GM18502 (cell line): ENCODE measurements around the gene SLMAP.
"Not testable (repeated sequence)": the region's sequence is repeated elsewhere in the genome, so short reads cannot be mapped to it uniquely, and the experiment has no call there.

ENCODE experiments used
- ATAC-seq: cut with Tn5 transposase; IDR thresholded peaks from one replicate; pipeline ENCODE4 v1.9.1; 2021; ENCODE audit warnings: mild to moderate bottlenecking; ENCODE audit not compliant: unreplicated experiment, poor library complexity

The SLMAP gene

DNA sequence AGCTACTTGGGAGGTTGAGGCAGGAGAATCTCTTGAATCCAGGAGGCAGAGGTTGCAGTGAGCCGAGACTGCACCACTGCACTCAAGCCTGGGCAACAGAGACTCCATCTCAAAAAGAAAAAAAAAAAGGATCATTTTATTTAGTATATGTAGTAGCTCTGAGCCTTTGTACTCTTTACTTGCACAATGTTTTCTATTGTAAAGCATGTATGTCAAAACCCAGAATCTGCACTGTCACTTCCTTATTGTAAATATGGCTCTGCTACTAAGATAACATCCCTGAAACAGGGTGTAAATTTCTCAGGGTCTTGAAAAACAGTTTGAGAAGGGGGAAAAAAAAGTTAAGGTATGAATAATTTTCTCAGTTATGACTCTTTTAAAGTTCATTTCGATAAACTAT, 35.1 kb downstream of the SLMAP start:
- ATAC-seq: no peak

DNA sequence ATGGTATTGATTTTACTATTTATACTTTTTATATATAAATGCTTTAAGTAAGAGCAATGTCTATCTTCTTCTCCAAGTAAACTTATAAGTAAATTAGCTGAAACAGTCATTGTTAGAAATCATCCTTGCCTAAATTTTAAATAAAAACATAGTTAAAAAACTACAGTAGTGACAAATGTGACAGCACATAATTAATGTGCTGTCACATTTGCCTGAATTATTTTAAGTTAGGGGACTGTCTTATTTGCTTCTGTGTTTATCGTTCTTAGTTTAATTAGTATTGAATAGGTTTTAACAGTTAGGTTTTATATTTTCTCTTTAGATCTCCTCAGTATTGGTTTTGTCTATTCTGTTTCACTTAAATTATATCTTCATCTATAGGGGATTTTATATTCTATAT, 36.1 kb downstream of the SLMAP start:
- ATAC-seq: no peak

DNA sequence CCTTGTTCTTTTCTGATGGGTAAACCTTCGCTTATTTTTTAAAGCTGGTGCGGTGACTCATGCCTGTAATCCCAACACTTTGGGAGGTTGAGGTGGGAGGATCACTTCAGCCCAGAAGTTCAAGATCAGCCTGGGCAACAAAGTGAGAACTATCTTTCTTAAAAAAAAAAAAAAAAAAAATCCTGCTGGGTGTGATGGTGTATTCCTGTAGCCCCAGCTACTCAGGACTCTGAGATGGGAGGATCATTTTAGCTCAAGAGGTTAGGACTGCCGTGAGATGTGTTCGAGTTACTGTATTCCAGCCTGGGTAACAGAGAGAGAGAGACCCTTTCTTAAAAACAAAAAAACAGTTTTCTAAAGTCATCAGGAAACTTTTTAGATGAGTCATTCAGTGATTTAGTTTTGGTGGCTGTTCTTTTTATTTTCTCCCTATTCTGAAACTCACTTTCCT, 37.7 kb downstream of the SLMAP start:
- no peak for ATAC-seq

DNA sequence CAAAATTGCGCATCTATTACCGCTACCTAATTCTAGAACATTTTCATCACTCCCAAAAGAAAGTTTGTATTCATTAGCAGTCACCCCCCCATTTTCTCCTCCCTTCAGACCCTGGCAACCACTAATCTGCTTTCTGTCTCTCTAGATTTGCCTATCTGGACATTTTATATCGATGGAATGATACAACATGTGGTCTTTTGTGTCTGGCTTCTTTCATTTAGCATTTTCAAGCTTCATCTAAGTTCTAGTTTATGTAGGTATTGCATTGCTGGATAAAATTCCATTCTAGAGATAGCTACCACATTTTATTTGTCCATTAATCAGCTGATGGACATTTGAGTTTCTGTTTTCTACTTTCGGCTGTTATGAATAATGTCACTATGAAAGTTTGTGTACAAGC, 38.4 kb downstream of the SLMAP start:
- ATAC-seq: no peak

DNA sequence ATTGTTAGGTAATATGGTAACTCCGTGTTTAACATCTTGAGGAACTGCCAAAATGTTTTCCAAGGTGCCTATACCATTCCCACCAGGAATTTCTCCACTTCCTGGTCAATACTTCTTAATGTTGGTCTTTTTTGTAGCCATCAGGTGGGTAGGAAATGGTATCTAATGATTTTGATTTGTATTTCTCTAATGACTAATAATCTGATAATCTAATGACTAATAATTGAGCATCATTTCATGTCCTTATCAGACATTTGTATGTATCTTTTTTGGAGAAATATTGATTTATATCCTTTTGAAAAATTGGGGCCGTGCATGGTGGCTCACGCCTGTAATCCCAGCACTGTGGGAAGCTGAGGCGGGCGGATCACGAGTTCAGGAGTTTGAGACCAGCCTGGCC, 38.8 kb downstream of the SLMAP start:
- no peak for ATAC-seq

DNA sequence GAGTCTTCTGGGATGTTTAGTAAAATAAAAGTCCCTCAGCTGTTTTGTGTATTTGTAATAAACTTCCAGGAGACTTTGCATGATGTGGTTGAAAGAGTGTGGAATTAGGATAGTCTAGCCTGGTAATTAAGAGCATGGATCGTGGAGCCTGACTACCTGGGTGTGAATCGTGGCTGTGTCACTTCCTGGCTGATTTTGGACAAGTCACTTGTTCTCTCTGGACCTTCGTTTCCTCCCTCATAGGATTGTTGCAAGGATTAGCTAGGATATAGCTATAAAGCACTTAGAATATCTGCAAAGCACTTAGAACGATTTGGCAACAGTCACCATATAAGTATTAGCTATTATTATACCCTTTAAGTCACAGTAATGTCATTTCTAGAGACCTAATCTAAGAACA, 40.2 kb downstream of the SLMAP start:
- ATAC-seq: no peak

DNA sequence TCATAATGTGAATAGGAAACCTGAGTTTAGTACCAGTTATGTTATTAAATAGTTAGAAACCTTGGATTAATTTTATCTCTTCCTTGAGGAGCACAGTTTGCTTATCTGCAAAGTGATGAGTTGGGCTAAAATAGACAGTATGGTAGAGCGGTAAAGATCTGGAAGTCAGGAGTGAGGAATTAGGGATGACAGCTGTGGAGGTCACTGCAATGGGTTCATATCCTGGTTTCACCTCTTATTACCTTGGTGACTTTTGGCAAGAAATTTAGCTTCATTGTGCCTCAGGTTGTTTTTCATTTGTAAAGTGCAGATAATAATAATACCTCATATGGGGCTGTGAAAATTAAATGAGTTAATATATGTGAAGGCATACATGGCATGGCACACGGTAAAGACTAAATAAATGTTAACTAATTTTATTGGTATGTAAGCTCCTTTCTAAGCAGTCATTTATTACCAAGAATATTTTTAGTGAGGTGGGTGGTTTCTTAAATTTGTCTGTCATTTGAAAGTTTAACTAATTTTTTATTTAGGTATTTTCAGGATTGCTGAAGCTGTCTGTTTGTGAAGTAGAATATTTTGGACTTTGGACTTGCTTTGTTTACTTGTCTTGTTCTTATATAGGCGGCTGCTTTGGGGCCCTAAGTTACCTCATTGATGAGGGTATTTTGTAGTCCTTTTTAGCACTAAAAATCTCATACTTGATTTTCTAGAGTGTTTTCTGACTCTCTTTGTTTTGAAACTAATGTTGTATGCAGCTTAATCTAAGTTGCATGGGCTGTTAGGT, 41.8 kb downstream of the SLMAP start:
- no peak for ATAC-seq

DNA sequence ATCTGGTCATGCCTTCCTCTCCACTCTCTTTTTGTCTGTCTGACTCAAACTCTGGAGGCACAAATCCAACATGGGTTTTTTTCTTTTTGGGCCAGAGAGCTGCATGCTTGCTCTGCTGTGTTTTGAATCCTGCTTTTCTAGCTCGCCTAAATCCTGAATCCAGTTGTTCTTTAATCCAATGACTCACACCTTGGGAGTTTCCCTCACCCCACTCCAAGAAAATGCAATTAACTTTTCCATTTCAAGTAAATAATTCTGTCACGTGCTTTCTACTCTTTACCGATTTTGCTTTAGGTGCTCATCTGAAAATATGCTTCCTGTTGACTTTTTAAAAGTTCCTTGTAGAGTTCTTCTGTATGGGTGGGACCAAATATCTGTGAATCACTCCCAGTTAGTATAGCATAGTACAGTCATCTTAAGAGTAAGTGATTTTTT, 47.6 kb downstream of the SLMAP start:
- ATAC-seq: no peak

DNA sequence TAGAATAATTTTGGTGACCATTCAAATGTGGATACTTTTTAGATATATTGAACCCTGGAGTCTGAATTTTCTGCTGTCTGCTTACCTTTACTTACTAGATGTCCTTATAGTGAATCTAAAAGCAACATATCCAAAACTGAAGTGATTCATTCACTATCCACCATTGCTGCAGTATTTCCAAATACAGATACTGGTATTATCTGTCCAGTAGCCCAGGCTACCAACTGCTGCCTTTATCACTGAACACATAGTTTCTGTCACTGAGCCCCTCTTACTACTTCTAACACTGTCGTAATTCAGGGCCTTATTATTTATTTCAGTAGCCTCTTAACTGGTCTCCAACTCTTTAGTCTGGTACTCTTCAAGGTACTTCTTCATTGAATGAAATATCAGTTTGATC, 49.2 kb downstream of the SLMAP start:
- no peak for ATAC-seq

DNA sequence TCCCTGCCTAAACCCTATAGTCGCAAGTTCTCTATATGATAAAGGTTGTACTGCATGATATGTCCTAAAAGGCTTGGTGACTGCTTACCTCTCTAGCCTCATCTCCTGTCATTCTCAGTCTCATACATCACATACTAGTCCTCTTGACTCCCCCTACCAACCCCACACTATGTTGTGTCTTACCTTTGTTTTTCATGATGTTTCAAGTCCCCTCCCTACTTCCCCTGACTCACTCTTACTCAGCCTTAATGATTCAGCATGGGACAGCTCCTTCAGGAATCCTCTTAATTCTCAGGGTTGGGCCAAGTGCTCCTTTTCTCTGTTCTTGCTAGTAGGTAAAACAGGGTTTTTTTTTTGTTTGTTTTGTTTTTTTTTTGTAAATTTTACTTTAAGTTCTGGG, 49.6 kb downstream of the SLMAP start:
- ATAC-seq: no peak

DNA sequence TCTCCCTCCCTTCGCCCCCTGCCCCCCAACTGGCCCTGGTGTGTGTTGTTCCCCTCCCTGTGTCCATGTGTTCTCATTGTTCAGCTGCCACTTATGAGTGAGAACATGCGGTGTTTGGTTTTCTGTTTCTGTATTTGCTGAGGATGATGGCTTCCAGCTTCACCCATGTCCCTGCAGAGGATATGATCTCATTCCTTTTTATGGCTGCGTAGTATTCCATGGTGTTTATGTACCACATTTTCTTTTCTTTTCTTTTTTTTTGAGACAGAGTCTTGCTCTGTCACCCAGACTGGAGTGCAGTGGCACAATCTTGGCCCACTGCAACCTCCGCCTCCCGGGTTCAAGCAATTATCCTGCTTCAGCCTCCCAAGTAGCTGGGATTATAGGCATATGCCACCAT, 50.1 kb downstream of the SLMAP start:
- not testable (repeated sequence) for ATAC-seq

DNA sequence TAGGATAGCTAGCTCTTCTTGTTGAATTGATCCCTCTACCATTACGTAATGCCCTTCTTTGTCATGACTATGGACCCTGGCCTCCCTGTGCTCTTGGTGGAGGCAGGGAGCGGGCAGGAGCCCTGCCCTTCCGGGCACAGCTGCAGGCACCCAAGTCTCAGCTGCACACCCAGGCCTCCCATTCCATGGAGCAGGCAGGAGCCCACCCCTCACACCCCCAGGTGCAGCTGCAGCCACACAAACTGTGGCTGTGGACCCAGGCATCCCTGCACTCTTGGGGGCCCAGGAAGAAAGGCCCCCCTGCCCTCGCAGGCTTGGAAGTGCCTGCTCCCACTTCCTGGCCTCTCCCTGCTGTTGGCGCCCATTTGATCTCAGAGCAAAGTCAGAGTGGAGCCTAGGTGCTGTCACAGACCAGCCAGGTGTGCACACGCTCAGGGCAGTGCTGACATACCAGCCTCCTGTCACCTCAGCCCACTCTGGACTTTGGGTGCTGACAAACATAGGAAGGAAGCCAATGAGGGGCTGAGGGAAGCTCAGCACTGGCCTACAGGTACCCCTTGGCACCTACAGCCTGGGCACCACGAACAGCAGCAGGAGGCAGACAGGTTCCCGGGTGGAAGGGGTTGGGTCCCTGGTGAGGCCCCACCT, 53.0 kb downstream of the SLMAP start:
- no peak for ATAC-seq

DNA sequence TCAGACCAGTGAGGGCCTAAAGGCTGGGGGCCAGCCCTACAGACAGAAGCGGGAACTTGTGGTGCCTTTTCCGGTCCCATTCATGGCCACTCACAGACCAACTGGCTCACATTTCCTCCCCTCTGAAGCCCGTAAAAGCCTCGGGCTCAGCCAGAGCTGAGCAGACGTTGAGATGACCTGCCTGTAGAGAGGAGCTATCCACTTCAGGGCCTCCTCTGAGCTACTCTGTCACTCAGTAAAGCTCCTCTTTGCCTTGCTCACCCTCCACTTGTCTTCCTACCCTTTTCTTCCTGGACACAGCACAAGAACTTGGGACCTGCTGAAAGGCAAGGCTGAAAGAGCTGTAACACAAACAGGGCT, 53.5 kb downstream of the SLMAP start:
- no peak for ATAC-seq

DNA sequence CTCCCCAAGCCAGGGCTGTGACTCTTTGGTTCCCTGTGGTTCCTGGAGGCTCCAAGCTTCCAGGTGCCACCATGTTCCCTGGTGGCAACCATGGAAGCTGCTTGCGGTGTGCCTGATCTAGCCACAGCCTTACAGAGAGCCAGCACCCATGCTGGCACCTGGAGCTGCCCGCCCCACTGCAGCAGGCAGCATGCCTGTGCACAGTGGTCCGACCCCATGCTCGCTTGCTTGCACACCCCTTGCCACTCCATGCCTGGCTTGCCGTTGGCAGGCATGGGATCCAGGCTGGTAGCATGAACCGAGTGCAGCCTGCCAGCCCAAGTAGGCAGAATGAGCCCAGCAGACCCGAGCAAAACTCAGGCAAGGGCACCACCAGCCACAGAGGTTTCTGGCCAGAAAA, 53.9 kb downstream of the SLMAP start:
- ATAC-seq: no peak

DNA sequence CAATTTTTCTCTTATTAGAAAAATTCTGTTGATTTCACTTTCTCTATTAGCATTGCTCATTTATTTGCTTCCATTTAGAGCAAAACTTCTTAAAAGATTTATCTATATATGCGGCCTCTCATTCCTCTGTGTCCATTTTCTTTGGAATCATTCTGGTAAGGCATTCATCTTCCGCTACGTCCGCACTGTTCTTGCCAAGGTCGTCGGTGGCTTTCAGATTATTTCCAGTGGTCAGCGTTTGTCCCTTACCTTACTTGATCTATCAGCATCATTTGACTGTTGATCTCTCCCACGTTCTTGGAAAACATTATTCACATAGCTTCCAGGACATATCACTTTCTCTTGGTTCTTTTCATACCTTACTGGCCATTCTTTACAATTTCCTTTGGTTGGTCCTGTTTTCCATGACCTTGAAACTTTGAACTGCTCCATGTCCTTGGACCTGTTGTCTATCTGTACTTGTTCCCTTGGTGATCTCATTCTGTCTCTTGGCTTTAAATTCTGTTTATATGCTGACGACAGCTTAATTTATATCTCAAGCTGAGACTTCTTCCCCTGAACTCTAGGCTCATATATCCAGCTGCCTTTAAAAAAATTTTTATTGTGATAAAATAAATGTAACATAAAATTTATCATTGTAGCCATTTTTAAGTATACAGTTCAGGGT, 54.5 kb downstream of the SLMAP start:
- no peak for ATAC-seq

DNA sequence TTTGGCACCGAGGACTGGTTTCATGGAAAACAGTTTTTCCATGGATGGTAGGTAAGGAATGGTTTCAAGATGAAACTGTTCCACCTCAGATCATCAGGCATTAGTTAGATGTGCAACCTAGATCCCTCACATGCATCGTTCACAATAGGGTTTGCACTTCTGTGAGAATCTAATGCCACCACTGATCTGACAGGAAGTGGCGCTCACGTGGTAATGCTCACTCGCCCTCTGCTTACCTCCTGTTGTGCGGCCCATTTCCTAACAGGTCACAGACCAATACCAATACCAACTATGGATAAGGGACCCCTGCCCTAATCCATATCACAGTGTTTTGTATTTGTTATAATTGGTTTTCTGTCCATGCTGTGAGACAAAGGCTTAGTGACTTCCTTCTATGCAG, 58.9 kb downstream of the SLMAP start:
- no peak for ATAC-seq

DNA sequence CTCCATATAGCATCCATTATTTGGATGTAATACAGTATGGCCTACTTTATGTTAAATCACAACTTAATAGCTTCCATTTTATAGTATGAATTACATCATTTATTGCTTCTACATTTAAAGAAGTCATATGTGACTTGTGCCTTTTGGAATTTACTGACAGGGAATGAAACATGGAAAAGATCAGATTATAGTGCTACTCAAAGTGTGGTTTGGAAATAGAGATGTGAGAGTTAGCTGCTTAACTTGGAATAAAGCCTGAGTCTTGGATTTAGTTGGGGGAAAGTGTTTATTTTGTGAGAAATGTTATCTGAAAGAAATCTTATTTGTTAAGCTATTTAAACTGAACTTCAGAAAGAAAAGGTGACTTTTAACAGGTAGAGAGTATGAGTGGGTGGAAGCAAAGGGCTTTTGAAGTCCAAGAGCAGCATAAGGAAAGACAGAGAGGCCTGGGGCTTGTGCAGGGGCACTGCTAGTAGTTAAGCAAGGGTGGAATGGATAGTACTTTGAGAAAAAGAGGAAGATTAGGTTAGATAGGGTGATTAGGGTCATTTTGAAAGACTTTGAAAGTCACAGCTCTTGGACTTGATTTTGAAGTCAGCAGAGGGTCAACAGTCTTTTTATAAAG, 60.5 kb downstream of the SLMAP start:
- ATAC-seq: no peak

DNA sequence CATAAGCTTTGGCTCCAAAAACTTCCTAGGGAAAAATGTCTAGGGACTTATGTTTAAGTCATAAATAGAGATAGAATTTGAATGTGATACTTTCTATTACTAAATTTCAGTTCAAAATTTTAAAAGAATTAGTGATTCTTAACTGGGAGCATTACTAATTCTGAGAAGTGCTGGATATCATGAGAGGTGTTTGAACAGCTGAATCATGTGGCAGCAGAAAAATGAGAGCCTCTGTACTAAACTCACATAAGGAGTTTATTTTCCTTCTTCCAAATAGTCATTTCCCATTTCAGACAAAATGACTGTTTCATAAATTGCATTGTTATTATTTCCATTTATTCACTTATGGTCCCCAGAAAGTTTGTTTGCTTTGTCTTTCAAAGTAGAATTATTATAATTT, 62.7 kb downstream of the SLMAP start:
- ATAC-seq: no peak

DNA sequence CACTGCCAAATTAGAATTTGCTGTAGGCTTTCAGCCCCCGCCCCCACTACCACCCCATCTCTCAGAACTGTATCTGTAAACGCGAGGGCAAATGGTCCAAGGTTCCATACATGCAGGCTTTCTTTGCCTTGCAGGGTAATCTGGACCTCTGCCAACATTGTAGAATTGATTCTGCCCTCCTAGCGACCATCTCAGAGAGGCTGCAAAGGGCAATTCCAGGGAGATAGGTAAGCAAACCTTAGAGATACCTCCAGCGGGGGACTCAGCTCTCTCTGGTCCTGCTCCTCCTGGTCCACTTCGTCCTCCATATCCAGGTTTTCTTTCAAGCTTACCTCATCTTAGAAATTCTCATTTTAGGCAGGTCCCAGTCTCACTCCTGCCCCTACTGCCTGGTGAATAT, 64.4 kb downstream of the SLMAP start:
- no peak for ATAC-seq

DNA sequence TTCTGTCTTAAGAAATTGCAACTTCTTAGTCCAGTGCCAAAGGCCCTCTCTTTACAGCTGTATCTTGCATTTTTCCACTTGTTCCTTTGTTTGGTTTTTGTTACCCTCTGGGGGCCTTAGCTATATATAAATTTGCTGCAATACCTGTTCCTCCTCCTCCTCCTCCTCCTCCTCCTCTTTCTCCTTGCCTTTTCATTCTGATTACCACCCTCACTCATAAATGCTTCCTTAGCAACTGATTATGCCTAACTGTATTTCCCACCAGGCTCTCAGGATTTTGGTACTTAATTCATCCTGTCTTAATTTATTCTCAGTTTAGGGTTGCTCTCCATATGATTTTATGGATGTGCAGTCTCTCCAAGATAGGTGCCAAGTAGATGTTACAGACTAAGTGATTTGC, 65.7 kb downstream of the SLMAP start:
- no peak for ATAC-seq

DNA sequence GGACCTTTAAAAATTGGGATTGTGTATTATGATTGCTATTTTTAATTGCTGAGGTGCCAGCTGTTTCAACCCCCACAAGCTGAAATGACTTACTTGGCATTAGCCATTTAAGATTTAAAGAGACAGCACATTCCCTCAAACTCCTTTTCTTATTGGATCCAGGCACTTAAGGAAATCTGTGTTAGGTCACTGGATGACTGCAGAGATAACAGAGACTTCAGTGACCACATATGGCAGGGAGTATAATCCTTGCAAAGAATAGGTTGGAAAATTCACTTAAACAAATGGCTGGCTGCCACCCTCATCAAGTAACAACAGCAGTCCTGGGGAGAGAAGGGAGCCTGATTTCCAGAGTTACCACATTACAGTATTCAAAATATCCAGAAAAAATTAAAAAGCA, 66.6 kb downstream of the SLMAP start:
- no peak for ATAC-seq
